ENCODE results near the gene C14orf132. TPM values are rescaled to one million over a fixed set of nuclear protein-coding genes. Genes with fewer than 3 reads are reported as not detected.

Gene C14orf132
- total and polyA plus RNA-seq, 8 donors: 4.6 to 22.8 (median 11.6) TPM

- Histone ChIP-seq H3K4me1 (peaks cover 10 to 53% (median 21%) of the 10 kb centered on the region in 4 donors), H3K9me3 (no peaks in the 10 kb centered on the region), H3K4me3 (no peak overlapping the region), H3K27ac (peak overlapping the region in 1 of 5 donors; percentile 92), H3K27me3 (peaks cover 0 to 3% (median 0%) of the 10 kb centered on the region in 3 donors), H3K36me3 (no peaks in the 10 kb centered on the region)
- no peak for DNase-seq
- WGBS, 5 donors: 59 to 83% (median 81%) methylated on average over 3 of the region's 3 CpGs
- TF ChIP-seq EP300 (IDR thresholded peaks at IDR 0.05) (no peak), POLR2A (IDR thresholded peaks at IDR 0.05) (no peak), CTCF (IDR thresholded peaks at IDR 0.05) (no peak), POLR2AphosphoS5 (IDR thresholded peaks at IDR 0.05) (no peak)
- intact Hi-C loops (cut with DNase I; ENCODE audit: low total_unique reads): loop anchor here (5.0 kb wide), 1 partner anchor 175 kb away; no protein-coding TSS in a partner anchor
Measured at GRCh38 chr14:96102081-96102856, 63.1 kb downstream of the C14orf132 start.

DNA sequence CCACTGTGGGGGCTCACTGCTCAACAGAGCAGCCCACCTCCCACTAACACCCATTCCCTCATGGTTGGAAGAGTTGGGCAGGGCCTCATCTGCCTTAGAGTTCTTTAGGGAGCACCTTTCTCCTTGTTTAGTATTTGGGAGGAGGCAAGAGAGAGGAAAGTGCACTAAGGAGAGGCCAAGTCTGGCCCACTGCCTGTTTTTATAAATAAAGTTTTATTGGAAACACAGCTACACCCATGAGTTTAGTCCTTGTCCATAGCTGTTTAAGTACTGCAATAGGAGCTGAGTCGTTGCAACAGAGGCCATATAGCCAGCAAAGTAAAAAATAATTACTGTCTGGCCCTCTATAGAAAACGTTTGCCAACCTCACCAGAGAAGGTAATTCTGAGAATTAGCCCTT, 63.9 kb downstream of the C14orf132 start:
- no peak for DNase-seq
- WGBS, 5 donors: 68 to 84% (median 73%) methylated on average over 2 of the region's 2 CpGs
- intact Hi-C loops (cut with DNase I; ENCODE audit: low total_unique reads): loop anchor here (5.0 kb wide), 1 partner anchor 174 kb away; no protein-coding TSS in a partner anchor
- H3K9me3 ChIP-seq: no peaks in the 10 kb centered on the region
- peak overlapping the region in 2 of 5 donors; percentile 80 to 92 for H3K27ac ChIP-seq
- peaks cover 10 to 51% (median 24%) of the 10 kb centered on the region in 4 donors for H3K4me1 ChIP-seq
- TF ChIP-seq POLR2AphosphoS5 (IDR thresholded peaks at IDR 0.05) (no peak), EP300 (IDR thresholded peaks at IDR 0.05) (no peak), POLR2A (IDR thresholded peaks at IDR 0.05) (no peak), CTCF (IDR thresholded peaks at IDR 0.05) (no peak)
- no peaks in the 10 kb centered on the region for H3K27me3 ChIP-seq
- no peak overlapping the region for H3K4me3 ChIP-seq
- H3K36me3 ChIP-seq: no peaks in the 10 kb centered on the region

- Histone ChIP-seq H3K4me3 (no peak overlapping the region), H3K36me3 (no peaks in the 10 kb centered on the region), H3K27ac (peak overlapping the region in 4 of 5 donors; percentile 76 to 92 (median 80)), H3K9me3 (no peaks in the 10 kb centered on the region), H3K27me3 (no peaks in the 10 kb centered on the region), H3K4me1 (peaks cover 10 to 44% (median 24%) of the 10 kb centered on the region in 4 donors)
- whole genome bisulfite sequencing, 5 donors: 86 to 96% (median 92%) methylated on average over 6 of the region's 6 CpGs
- intact Hi-C loops (cut with DNase I; ENCODE audit: low total_unique reads): loop anchor here (5.0 kb wide), 1 partner anchor 173 kb away; no protein-coding TSS in a partner anchor
- TF ChIP-seq CTCF (IDR thresholded peaks at IDR 0.05) (no peak), POLR2AphosphoS5 (IDR thresholded peaks at IDR 0.05) (no peak), POLR2A (IDR thresholded peaks at IDR 0.05) (no peak), EP300 (IDR thresholded peaks at IDR 0.05) (no peak)
- no peak for DNase-seq
Measured at GRCh38 chr14:96103560-96104460, 64.6 kb downstream of the C14orf132 start.

DNA sequence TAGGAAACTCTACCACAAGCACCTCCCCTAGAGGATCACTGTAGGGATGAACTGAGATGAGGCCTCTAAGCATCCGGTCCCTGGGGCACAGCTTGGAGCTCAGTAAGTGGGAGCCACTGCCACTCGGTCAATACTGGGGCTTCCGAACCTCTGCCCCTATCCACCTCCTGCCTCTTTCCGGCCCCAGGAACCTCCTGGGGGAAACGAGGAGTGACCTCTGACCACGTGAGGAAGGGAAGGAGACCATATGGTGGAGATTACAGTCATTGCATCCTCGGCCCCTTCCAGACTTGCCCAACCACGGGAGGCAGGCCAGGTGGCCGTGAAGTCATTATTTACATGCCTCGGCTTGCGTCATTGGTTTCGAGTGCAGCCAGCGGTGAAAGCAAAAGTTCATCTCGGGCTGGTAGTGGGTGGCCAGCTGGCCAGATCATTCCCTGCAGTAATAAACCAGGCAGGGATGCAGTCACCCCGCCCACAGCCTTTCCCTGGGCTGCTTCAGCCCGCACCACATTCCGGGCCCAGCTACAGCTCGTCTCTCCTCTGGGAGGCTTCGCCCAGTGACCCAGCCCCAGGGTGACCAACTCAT, 65.4 kb downstream of the C14orf132 start:
- peaks cover 10 to 42% (median 24%) of the 10 kb centered on the region in 4 donors for H3K4me1 ChIP-seq
- peak overlapping the region; percentile 25 to 92 (median 80) for H3K27ac ChIP-seq
- TF ChIP-seq EP300 (IDR thresholded peaks at IDR 0.05) (peak; percentile 98), POLR2AphosphoS5 (IDR thresholded peaks at IDR 0.05) (peak; percentile 91 to 99 (median 97)), POLR2A (IDR thresholded peaks at IDR 0.05) (no peak), CTCF (IDR thresholded peaks at IDR 0.05) (no peak)
- no peak overlapping the region for H3K4me3 ChIP-seq
- no peaks in the 10 kb centered on the region for H3K36me3 ChIP-seq
- WGBS, 5 donors: 43 to 67% (median 64%) methylated on average over 14 to 19 of the region's 19 CpGs
- H3K27me3 ChIP-seq: no peaks in the 10 kb centered on the region
- no peaks in the 10 kb centered on the region for H3K9me3 ChIP-seq
- intact Hi-C loops (cut with DNase I; ENCODE audit: low total_unique reads): loop anchor here (5.0 kb wide), 1 partner anchor 173 kb away; no protein-coding TSS in a partner anchor
- peak; percentile 71 to 88 for DNase-seq
